Type B pancreatic cell (in vitro differentiated cells): ENCODE measurements around the gene PLEKHG1. TPM values are rescaled to one million over a fixed set of nuclear protein-coding genes. Genes with fewer than 3 reads are reported as not detected.
A peak's percentile ranks its signal among the peaks of the same experiment; 100 is the strongest.

ENCODE experiments used
- DNase-seq: peaks from one replicate; pipeline ENCODE4 v3.0.0; 2021; ENCODE audit warnings: mixed read lengths; ENCODE audit not compliant: unreplicated experiment; ENCODE audit errors: extremely low spot score
- H3K27ac Mint-ChIP-seq: 2 replicates; pipeline ENCODE4 v1.8.0; 2021; ENCODE audit warnings: mild to moderate bottlenecking, mixed read lengths
- H3K27me3 Mint-ChIP-seq: 2 replicates; pipeline ENCODE4 v1.8.0; 2021; ENCODE audit warnings: mixed read lengths
- H3K36me3 Mint-ChIP-seq: 2 replicates; pipeline ENCODE4 v1.8.0; 2021; ENCODE audit warnings: mixed read lengths
- H3K4me1 Mint-ChIP-seq: one replicate; pipeline ENCODE4 v1.8.0; 2021; ENCODE audit warnings: mixed read lengths; ENCODE audit not compliant: unreplicated experiment
- H3K4me3 Mint-ChIP-seq: 2 replicates; pipeline ENCODE4 v1.8.0; 2021; ENCODE audit warnings: mild to moderate bottlenecking, mixed read lengths
- H3K9me3 Mint-ChIP-seq: 2 replicates; pipeline ENCODE4 v1.8.0; 2021; ENCODE audit warnings: mixed read lengths
- long read RNA-seq: library from polyadenylated mRNA; unstranded; transcript quantifications from one replicate; pipeline ENCODE4 v2.0.0, GENCODE V29; 2020
- total RNA-seq: library from RNA; stranded (reverse); gene quantifications from 2 replicates; pipeline ENCODE4 v1.2.1, GENCODE V29; 2021; ENCODE audit warnings: low replicate concordance
- TF ChIP-seq, protein P1 (sequence below): fragments of 200-600 bp; sonication (generic); conservative IDR thresholded peaks from 2 replicates; pipeline ENCODE4 v1.5.0; 2021; ENCODE audit warnings: antibody characterized with exemption, mild to moderate bottlenecking

The PLEKHG1 gene
- total RNA-seq = 48.7 and 58.2 TPM in 2 replicates
- long read RNA-seq, partial matches to known transcripts = 17 of 32 reads
- long read RNA-seq, other reads (novel, unspliced or antisense) = 15 of 32 reads

DNA sequence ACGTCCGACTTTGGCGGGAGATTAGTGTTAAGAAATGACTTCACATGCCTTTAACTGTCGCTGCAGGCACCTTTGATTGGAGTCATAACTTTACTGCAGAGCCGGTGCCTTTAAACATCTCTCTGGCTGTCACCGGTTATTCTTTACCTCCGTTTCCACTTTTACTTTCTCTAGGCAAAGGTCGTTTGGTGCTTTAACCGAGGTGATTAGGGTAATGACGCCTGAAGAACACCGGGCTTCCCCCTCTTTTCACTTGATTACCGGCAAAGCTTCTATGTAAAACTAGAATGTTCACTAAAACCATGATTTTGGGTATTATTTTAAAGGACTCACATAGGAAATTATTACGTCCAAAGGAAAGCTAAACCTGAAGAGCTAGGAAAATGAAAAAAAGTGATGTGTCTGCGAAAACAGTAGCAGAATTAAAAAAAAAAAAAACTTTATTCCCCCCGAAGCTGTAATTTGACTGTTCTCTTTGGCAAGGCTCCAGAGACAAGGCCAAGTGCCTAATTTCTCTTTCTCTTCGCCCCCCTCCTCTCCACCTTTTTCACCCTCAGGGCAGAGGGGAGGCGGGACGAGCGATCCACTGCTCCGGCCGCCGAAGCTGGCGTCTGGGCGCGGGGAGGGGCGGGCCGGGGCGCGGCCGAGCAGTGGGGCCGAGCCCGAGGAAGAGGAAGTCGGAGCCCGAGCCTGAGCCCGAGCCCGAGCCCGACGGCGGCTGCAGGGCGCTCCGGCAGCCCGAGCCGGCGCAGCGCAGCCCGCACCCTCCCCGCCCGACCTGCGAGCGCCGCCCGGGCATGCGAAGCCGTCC is at the start of gene PLEKHG1:
Gene PLEKHG1 (plus strand): TSS at position 687 of the 811 bp plus-strand sequence. CDS start 133,797 bp downstream, outside the sequence.
- H3K4me3 Mint-ChIP-seq = peak within 1 kb of the TSS; percentile 98
- H3K9me3 Mint-ChIP-seq = no peaks in the 10 kb centered on the region
- no peaks in the 10 kb centered on the region for H3K36me3 Mint-ChIP-seq
- DNase-seq = peak; percentile 84
- H3K27ac Mint-ChIP-seq = peak within 1 kb of the TSS; percentile 87
- H3K4me1 Mint-ChIP-seq = peaks cover 46% of the 10 kb centered on the region
- peaks cover 47% of the 10 kb centered on the region for H3K27me3 Mint-ChIP-seq
- TF ChIP-seq, protein P1, sequence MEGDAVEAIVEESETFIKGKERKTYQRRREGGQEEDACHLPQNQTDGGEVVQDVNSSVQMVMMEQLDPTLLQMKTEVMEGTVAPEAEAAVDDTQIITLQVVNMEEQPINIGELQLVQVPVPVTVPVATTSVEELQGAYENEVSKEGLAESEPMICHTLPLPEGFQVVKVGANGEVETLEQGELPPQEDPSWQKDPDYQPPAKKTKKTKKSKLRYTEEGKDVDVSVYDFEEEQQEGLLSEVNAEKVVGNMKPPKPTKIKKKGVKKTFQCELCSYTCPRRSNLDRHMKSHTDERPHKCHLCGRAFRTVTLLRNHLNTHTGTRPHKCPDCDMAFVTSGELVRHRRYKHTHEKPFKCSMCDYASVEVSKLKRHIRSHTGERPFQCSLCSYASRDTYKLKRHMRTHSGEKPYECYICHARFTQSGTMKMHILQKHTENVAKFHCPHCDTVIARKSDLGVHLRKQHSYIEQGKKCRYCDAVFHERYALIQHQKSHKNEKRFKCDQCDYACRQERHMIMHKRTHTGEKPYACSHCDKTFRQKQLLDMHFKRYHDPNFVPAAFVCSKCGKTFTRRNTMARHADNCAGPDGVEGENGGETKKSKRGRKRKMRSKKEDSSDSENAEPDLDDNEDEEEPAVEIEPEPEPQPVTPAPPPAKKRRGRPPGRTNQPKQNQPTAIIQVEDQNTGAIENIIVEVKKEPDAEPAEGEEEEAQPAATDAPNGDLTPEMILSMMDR = no peak

DNA sequence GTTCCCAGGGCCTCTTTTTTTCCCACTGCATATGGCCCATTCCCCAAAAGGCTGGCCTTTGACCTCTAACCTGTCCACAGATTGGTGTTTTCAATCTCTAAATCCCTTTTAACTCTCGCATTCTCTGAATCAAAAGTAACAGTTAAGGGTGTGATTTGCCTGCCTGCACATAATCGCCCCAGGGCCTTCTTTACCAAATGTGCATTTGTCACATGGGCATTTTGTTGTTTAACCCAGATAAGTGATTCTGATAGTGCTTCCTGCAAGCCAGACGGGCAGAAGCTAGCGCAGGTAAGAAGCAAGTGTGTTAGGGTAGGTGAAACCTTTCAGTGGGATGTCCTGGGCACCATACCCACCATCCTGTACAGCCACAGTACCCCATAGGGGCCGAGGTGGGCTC is 49.4 kb upstream of the PLEKHG1 start:
- Mint-ChIP-seq H3K4me3 (no peak overlapping the region), H3K4me1 (peaks cover 35% of the 10 kb centered on the region), H3K36me3 (no peaks in the 10 kb centered on the region), H3K27ac (no peak overlapping the region), H3K27me3 (peaks cover 11% of the 10 kb centered on the region), H3K9me3 (no peaks in the 10 kb centered on the region)
- TF ChIP-seq, protein P1 = no peak
- DNase-seq = no peak

DNA sequence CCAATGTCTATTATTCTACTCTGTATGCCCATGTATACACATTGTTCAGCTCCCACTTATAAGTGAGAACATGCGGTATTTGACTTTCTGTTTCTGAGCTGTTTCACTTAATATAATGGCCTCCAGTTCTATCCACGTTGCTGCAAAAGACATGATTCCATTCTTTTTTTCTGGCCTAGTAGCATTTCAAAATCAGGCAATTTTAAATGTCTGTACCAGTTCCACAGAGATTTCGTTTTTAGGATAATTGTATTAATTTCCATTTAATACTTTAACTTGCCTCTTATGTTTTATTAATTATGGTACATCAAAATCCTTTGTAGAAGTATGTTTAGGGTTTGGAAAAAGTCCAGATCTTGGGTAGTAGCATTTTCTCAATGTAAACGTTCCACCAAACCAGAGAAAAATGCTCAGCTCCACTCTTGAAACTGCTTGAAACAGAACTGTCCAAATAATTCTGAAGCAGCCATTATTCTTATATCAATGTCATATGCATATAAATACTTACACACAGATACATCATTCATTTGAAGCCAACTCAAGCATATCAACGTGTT is 42.6 kb upstream of the PLEKHG1 start:
- no peak overlapping the region for H3K27ac Mint-ChIP-seq
- TF ChIP-seq, protein P1 = no peak
- peaks cover 4% of the 10 kb centered on the region for H3K36me3 Mint-ChIP-seq
- no peak overlapping the region for H3K4me3 Mint-ChIP-seq
- H3K4me1 Mint-ChIP-seq = no peaks in the 10 kb centered on the region
- peaks cover 8% of the 10 kb centered on the region for H3K9me3 Mint-ChIP-seq
- DNase-seq = no peak
- H3K27me3 Mint-ChIP-seq = no peaks in the 10 kb centered on the region

DNA sequence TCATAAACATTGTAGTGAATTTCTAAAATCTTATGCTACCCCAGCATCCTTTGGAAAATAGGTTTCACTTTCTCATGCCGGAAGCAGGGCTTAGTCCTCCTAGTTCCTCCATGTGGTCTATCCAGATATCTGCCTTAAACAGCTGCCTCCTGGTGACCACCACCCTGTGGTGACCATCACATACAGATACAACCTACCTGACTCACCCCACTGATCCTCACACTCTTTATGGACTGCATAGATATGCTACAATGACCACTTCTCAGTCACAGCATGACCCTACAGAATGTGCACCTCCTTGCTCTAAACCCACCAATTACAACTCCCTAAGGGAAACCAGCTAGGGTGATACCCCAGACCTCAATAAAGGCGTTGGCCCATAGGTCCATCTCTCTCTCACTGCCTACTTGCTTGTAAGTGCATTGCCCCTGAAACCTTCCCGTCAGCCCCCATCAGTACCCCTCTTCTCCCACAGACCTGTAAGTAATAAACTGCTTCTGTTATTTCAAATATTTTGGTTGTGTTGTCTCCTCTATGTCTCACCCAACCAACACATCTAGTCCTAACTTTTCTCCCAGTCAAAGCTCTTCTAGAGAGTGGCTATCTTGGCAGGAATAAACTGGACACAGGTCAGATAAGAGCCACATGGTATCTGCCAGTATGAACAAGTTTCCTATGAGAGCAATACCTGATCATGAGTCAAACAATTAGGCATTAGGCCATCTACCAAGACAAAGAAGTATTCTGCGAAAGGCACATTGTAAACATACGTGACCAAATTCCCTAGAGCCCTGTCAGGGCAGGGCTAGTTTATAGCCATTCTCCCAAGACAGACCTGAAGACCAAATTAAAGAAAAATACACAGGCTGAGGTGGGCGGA is 39.4 kb upstream of the PLEKHG1 start:
- Mint-ChIP-seq H3K4me1 (no peaks in the 10 kb centered on the region), H3K9me3 (peaks cover 8% of the 10 kb centered on the region), H3K27me3 (no peaks in the 10 kb centered on the region), H3K36me3 (peaks cover 4% of the 10 kb centered on the region), H3K4me3 (no peak overlapping the region), H3K27ac (no peak overlapping the region)
- TF ChIP-seq, protein P1 = no peak
- no peak for DNase-seq

DNA sequence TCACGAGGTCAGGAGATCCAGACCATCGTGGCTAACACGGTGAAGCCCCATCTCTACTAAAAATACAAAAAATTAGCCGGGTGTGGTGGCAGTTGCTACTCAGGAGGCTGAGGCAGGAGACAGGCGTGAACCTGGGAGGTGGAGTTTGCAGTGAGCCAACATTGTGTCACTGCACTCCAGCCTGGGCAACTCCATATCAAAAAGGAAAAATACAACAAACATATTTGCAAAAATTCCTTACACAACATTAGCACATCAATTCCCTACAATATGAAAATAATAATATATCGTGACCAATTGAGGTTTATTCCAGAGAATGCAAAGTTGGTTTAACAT is 38.8 kb upstream of the PLEKHG1 start:
- DNase-seq = no peak
- Mint-ChIP-seq H3K27ac (no peak overlapping the region), H3K9me3 (peaks cover 8% of the 10 kb centered on the region), H3K36me3 (peaks cover 4% of the 10 kb centered on the region), H3K27me3 (no peaks in the 10 kb centered on the region), H3K4me3 (no peak overlapping the region), H3K4me1 (peaks cover 6% of the 10 kb centered on the region)
- TF ChIP-seq, protein P1 = no peak
